ENCODE measurements around the gene SKOR2. TPM values are rescaled to one million over a fixed set of nuclear protein-coding genes. Genes with fewer than 3 reads are reported as not detected.
"Not testable (repeated sequence)": the region's sequence is repeated elsewhere in the genome, so short reads cannot be mapped to it uniquely, and the experiment has no call there.

SKOR2 gene
- total RNA-seq, 1 experiment from 2014 or later, result not detected

GRCh38 chr18:47174545-47175116 is 76.8 kb downstream of the SKOR2 start:
- in situ Hi-C loops (cut with HindIII; ENCODE audit: low pct_unique_long_range_greater_than_20kb, low sequenced_read_pairs), result no loop called here
- DNase-seq (ENCODE audit: low read depth, low spot score), result no peak

DNA sequence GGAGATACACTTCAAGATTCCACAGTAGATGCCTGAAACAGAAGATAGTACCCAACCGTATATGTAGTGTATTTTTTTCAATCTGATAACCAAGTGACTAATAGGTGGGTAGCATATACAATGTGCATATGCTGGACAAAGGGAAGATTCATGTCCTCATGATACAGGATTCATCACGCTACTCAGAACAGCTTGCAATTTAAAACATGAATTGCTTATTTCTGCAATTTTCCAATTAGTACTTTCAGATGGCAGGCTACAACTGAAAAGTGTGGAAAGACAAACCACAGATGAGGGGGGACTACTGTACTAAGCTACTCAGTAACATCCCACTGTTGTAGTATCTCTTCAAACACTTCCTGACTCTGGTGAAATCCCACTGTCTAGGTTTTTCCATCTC is 79.0 kb downstream of the SKOR2 start:
- in situ Hi-C loops (cut with HindIII; ENCODE audit: low pct_unique_long_range_greater_than_20kb, low sequenced_read_pairs), result no loop called here

GRCh38 chr18:47168913-47169312 is 82.5 kb downstream of the SKOR2 start:
- in situ Hi-C loops (cut with HindIII; ENCODE audit: low pct_unique_long_range_greater_than_20kb, low sequenced_read_pairs), result no loop called here
- DNase-seq (ENCODE audit: low read depth, low spot score), result peak; percentile 52

More for the DNA sequence above, 79.0 kb downstream of the SKOR2 start:
- no peak for DNase-seq (ENCODE audit: low read depth, low spot score)

- no peak for DNase-seq (ENCODE audit: low read depth, low spot score)
- in situ Hi-C loops (cut with HindIII; ENCODE audit: low pct_unique_long_range_greater_than_20kb, low sequenced_read_pairs), result no loop called here
These were observed 83.0 kb downstream of the SKOR2 start for GRCh38 chr18:47168509-47168908.

DNA sequence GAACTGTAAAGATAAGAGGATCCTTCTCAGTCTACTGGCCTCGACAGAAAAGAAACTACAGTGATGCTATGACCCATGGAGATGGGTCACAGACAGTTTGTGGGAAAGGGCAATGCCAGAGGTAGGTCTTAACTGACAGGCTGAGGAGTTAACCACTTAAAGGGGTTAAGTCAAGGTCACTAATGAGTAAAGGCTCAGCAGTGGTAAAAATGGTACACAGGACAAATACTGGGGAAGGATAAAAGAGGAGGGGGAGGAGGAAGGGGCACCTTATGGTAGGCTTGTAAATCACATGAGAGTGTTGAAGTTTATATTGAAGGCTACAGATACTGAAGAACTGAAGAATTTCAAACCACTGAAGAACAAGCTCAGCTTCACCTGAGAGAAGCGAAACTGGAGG is 85.2 kb downstream of the SKOR2 start:
- DNase-seq (ENCODE audit: low read depth, low spot score), result no peak
- in situ Hi-C loops (cut with HindIII; ENCODE audit: low pct_unique_long_range_greater_than_20kb, low sequenced_read_pairs), result no loop called here

- in situ Hi-C loops (cut with HindIII; ENCODE audit: low pct_unique_long_range_greater_than_20kb, low sequenced_read_pairs), result no loop called here
- DNase-seq (ENCODE audit: low read depth, low spot score), result no peak
These were observed 88.2 kb downstream of the SKOR2 start for GRCh38 chr18:47163241-47163640.

DNA sequence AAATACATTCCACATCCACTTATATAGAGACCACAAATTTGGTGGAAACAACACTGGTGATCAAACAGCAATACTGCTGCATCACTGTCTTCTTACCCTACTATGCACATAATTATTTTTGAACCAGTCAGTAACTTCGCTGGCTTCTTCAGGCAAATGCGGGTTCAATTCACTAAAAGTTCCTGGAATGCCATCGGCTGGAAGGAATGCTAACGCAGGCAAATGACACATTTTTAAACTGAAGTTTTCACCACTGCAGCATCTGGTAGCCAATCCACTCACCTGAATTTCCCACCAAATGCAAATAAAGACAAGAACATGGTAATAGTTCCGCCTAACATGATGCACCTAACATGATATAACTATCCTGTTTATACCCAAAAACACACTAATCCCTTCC is 91.2 kb downstream of the SKOR2 start:
- no peak for DNase-seq (ENCODE audit: low read depth, low spot score)
- in situ Hi-C loops (cut with HindIII; ENCODE audit: low pct_unique_long_range_greater_than_20kb, low sequenced_read_pairs), result no loop called here

GRCh38 chr18:47158404-47158803 is 93.1 kb downstream of the SKOR2 start:
- in situ Hi-C loops (cut with HindIII; ENCODE audit: low pct_unique_long_range_greater_than_20kb, low sequenced_read_pairs); DNase-seq (ENCODE audit: low read depth, low spot score): not testable (repeated sequence)

Small RNA genes within 50 kb of the gene (small RNA-seq; reads per million reads assigned to genes)
- 0 reads per million in 2 experiments for gene RNU6-1131P

Other genes starting within 250 kb of the SKOR2 start
- not detected in 2 replicates for gene ELOA2, start 216.0 kb downstream of the SKOR2 start, total RNA-seq (2014; rRNA removed; shearing (Covaris generic))
- gene HDHD2, start 101.2 kb downstream of the SKOR2 start, total RNA-seq (2014; rRNA removed; shearing (Covaris generic)), result 14.0 and 14.3 TPM in 2 replicates
- 51.6 and 63.6 TPM in 2 replicates for gene IER3IP1, start 75.3 kb downstream of the SKOR2 start, total RNA-seq (2014; rRNA removed; shearing (Covaris generic))